HFFc6 (cell line): ENCODE results near the gene PDGFRB. TPM values are rescaled to one million over a fixed set of nuclear protein-coding genes. Genes with fewer than 3 reads are reported as not detected.
A peak's percentile ranks its signal among the peaks of the same experiment; 100 is the strongest.

Experiments used
- DNase-seq: peaks from one replicate; pipeline ENCODE4 v3.0.0-alpha.2; 2018
- H3K27ac Mint-ChIP-seq: 2 replicates; pipeline ENCODE4 v1.8.0; 2020; ENCODE audit warnings: mild to moderate bottlenecking, mixed read lengths
- H3K27me3 Mint-ChIP-seq: 2 replicates; pipeline ENCODE4 v1.8.0; 2021; ENCODE audit warnings: mild to moderate bottlenecking, moderate library complexity, mixed read lengths; ENCODE audit not compliant: insufficient read depth
- H3K36me3 Mint-ChIP-seq: 2 replicates; pipeline ENCODE4 v1.8.0; 2021; ENCODE audit warnings: low read depth, mixed read lengths
- H3K4me1 Mint-ChIP-seq: 2 replicates; pipeline ENCODE4 v1.8.0; 2020; ENCODE audit warnings: low read depth, mixed read lengths
- H3K4me3 Mint-ChIP-seq: 2 replicates; pipeline ENCODE4 v1.8.0; 2020; ENCODE audit warnings: mild to moderate bottlenecking, moderate library complexity, mixed read lengths
- H3K9me3 Mint-ChIP-seq: 2 replicates; pipeline ENCODE4 v1.8.0; 2020; ENCODE audit warnings: mild to moderate bottlenecking, mixed read lengths
- CTCF ChIP-seq: fragments of 200-600 bp; sonication (generic); IDR thresholded peaks from 2 replicates; pipeline ENCODE4 v1.5.0; 2021; ENCODE audit warnings: antibody characterized with exemption, mild to moderate bottlenecking
- total RNA-seq, 6 experiments: library from RNA; stranded (reverse); fragmentation: NEBNext Ultra II Directional; extraction: Animal tissue kit (Norgen Biotek cat#: 25700); gene quantifications; 2 replicates in 1 of 6; 3 replicates in 5 of 6; pipeline ENCODE4 v1.2.3, GENCODE V29; 2021

The PDGFRB gene
- total RNA-seq, 6 experiments from 2014 or later: 137 to 208 (median 180) TPM

DNA sequence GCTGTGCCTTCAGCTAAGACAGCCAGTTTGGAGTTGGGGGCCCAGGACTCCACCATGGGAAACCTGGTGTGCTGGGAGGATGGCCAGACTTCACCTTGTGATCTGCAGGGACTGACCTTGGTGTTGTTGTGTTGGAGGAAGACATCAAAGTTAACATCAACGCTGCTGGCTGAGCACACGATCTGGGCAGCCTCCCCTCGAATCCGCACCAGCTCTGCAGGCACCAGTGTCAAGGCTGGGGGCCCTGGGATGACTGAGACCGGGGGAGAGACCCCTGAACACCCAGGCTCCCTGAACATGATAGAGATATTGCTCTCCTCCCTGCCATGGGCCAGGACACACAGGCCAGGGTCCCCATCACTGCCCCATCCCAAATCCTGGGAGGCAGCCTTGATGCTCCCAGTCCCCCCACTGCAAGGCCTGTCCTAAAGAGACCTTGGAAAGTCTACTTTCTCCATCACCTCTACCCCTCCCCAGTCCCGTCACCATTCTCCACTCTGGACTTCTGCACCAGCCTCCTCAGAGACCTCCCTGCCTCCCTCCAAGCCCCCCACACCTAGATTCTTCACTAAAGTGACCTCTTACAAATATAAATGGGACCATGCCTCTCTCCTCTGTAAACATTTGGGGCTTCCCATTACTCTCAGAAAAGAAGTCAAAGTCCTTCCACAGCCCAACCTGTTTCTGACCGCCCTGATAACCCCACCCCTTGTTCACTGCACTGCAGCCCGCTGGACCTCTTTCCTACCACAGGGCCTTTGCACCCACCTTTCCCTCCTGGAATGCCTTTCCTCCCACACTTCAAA is 77.4 kb downstream of the PDGFRB start:
- DNase-seq: no peak
- Mint-ChIP-seq H3K27me3 (peaks cover 2% of the 10 kb centered on the region; the same call in 1 of the 2 replicates), H3K27ac (no peak overlapping the region; the same call in 1 of the 2 replicates), H3K9me3 (no peaks in the 10 kb centered on the region), H3K4me1 (peaks cover 23% of the 10 kb centered on the region), H3K36me3 (no peaks in the 10 kb centered on the region), H3K4me3 (no peak overlapping the region)
- no peak for TF ChIP-seq CTCF

GRCh38 chr5:150077060-150077459 is 78.6 kb downstream of the PDGFRB start:
- no peaks in the 10 kb centered on the region for H3K9me3 Mint-ChIP-seq
- H3K4me1 Mint-ChIP-seq: peaks cover 21% of the 10 kb centered on the region
- H3K27ac Mint-ChIP-seq: no peak overlapping the region
- no peak overlapping the region for H3K4me3 Mint-ChIP-seq
- no peak for TF ChIP-seq CTCF
- no peaks in the 10 kb centered on the region; the same call in 1 of the 2 replicates for H3K27me3 Mint-ChIP-seq
- H3K36me3 Mint-ChIP-seq: no peaks in the 10 kb centered on the region
- no peak for DNase-seq

GRCh38 chr5:150075806-150076205 is 79.8 kb downstream of the PDGFRB start:
- H3K27ac Mint-ChIP-seq: no peak overlapping the region
- H3K4me3 Mint-ChIP-seq: no peak overlapping the region
- TF ChIP-seq CTCF: peak; percentile 18; the same call in 1 of the 2 replicates
- no peak for DNase-seq
- no peaks in the 10 kb centered on the region for H3K36me3 Mint-ChIP-seq
- H3K9me3 Mint-ChIP-seq: no peaks in the 10 kb centered on the region
- H3K4me1 Mint-ChIP-seq: peaks cover 12% of the 10 kb centered on the region; the same call in 1 of the 2 replicates
- no peaks in the 10 kb centered on the region; the same call in 1 of the 2 replicates for H3K27me3 Mint-ChIP-seq

- Mint-ChIP-seq H3K4me3 (no peak overlapping the region), H3K4me1 (peaks cover 12% of the 10 kb centered on the region; the same call in 1 of the 2 replicates), H3K36me3 (no peaks in the 10 kb centered on the region), H3K9me3 (no peaks in the 10 kb centered on the region), H3K27me3 (no peaks in the 10 kb centered on the region; the same call in 1 of the 2 replicates), H3K27ac (no peak overlapping the region)
- no peak for TF ChIP-seq CTCF
- DNase-seq: no peak
Measured at GRCh38 chr5:150075233-150075632, 80.4 kb downstream of the PDGFRB start.

- Mint-ChIP-seq H3K4me3 (no peak overlapping the region), H3K27ac (no peak overlapping the region), H3K27me3 (no peaks in the 10 kb centered on the region; the same call in 1 of the 2 replicates), H3K36me3 (no peaks in the 10 kb centered on the region), H3K9me3 (no peaks in the 10 kb centered on the region), H3K4me1 (peaks cover 7% of the 10 kb centered on the region)
- no peak for DNase-seq
- no peak for TF ChIP-seq CTCF
Measured at GRCh38 chr5:150073677-150074076, 82.0 kb downstream of the PDGFRB start.
